ENCODE data around the gene THRB.

- TF ChIP-seq, protein P1, sequence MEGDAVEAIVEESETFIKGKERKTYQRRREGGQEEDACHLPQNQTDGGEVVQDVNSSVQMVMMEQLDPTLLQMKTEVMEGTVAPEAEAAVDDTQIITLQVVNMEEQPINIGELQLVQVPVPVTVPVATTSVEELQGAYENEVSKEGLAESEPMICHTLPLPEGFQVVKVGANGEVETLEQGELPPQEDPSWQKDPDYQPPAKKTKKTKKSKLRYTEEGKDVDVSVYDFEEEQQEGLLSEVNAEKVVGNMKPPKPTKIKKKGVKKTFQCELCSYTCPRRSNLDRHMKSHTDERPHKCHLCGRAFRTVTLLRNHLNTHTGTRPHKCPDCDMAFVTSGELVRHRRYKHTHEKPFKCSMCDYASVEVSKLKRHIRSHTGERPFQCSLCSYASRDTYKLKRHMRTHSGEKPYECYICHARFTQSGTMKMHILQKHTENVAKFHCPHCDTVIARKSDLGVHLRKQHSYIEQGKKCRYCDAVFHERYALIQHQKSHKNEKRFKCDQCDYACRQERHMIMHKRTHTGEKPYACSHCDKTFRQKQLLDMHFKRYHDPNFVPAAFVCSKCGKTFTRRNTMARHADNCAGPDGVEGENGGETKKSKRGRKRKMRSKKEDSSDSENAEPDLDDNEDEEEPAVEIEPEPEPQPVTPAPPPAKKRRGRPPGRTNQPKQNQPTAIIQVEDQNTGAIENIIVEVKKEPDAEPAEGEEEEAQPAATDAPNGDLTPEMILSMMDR (IDR thresholded peaks at IDR 0.05) = no peak
- TF ChIP-seq POLR2A (IDR thresholded peaks at IDR 0.05) = no peak
These were observed 240.0 kb downstream of the THRB start for GRCh38 chr3:24254649-24255048.
